Transverse colon (tissue), 4 donors: ENCODE results near the gene KIZ.

Experiments used
- EP300 ChIP-seq: sonication (generic); formaldehyde crosslinking; IDR thresholded peaks from one replicate; pipeline ENCODE4 v1.6.1; 2017; ENCODE audit warnings: antibody characterized with exemption, low read depth
- POLR2A ChIP-seq: fragments of 450-650 bp; IDR thresholded peaks from one replicate; pipeline ENCODE4 v1.6.1; 2016; ENCODE audit warnings: antibody characterized with exemption, mild to moderate bottlenecking, moderate library complexity
- POLR2AphosphoS5 ChIP-seq, 3 donors: sonication (generic); formaldehyde crosslinking; IDR thresholded peaks; one replicate each; pipeline ENCODE4 v1.6.1; 2016; ENCODE audit warnings: antibody characterized with exemption in 3 of 3
- TF ChIP-seq, protein P1 (sequence below), 5 experiments: fragments of 200-600 bp in 3 of 5; fragments of 450-650 bp in 2 of 5; sonication (generic) in 3 of 5; IDR thresholded peaks; 1 replicate in 2 of 5; 2 replicates in 3 of 5; pipeline ENCODE4 v1.5.1; 2016 to 2017; ENCODE audit warnings: antibody characterized with exemption in 5 of 5, inconsistent platforms in 3 of 5, mild to moderate bottlenecking in 2 of 5, moderate library complexity in 1 of 5

DNA sequence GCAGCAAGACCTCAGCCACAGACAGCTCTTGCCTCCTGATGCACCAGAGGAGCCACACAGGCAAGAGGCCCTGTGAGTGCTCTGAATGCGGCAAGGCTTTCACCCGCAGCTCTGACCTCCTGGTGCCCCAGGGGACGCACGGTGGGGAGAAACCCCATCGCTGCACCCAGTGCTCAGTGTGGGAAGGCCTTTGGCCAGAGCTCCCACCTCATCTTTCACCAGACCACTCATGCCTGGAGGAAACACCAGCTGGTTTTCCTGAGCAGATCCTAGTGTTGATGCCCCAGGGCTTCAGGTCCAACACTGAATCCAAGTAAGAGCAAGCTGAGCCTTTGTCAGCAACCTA, 140.3 kb downstream of the KIZ start:
- TF ChIP-seq, protein P1, sequence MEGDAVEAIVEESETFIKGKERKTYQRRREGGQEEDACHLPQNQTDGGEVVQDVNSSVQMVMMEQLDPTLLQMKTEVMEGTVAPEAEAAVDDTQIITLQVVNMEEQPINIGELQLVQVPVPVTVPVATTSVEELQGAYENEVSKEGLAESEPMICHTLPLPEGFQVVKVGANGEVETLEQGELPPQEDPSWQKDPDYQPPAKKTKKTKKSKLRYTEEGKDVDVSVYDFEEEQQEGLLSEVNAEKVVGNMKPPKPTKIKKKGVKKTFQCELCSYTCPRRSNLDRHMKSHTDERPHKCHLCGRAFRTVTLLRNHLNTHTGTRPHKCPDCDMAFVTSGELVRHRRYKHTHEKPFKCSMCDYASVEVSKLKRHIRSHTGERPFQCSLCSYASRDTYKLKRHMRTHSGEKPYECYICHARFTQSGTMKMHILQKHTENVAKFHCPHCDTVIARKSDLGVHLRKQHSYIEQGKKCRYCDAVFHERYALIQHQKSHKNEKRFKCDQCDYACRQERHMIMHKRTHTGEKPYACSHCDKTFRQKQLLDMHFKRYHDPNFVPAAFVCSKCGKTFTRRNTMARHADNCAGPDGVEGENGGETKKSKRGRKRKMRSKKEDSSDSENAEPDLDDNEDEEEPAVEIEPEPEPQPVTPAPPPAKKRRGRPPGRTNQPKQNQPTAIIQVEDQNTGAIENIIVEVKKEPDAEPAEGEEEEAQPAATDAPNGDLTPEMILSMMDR (IDR thresholded peaks at IDR 0.05) = no peak
- TF ChIP-seq POLR2AphosphoS5 (IDR thresholded peaks at IDR 0.05) (no peak), POLR2A (no peak), EP300 (no peak)
